Mammary epithelial cell (primary cell): Measurements from ENCODE around the gene ADRM1.

Source experiments
- CTCF ChIP-seq, 2 donors: IDR thresholded peaks in 1 of 2; conservative IDR thresholded peaks in 1 of 2; 2 replicates each; pipeline ENCODE4 v1.5.1; 2011 to 2012; ENCODE audit warnings: inconsistent platforms in 2 of 2, low read length in 2 of 2, mild to moderate bottlenecking in 2 of 2, control low read depth in 1 of 2, low read depth in 1 of 2; ENCODE audit not compliant: insufficient read depth in 1 of 2; ENCODE audit errors: extremely low read depth in 1 of 2
- EZH2 ChIP-seq: IDR thresholded peaks from 2 replicates; pipeline ENCODE4 v1.6.1; 2012; ENCODE audit warnings: low read length, inconsistent platforms, borderline replicate concordance

- TF ChIP-seq CTCF (conservative IDR thresholded peaks at IDR 0.05 in 1 of 2, IDR thresholded peaks at IDR 0.05 in 1 of 2; ENCODE audit: extremely low read depth in 1 of 2, insufficient read depth in 1 of 2, low read depth in 1 of 2, low read length in 2 of 2) (no peak), EZH2 (no peak)
Observed at GRCh38 chr20:62335532-62335931, 32.7 kb downstream of the ADRM1 start.
